Vagina (tissue), 2 donors: ENCODE measurements around the gene EIF2D.

ENCODE experiments used
- CTCF ChIP-seq, 3 experiments: fragments of 450-650 bp in 2 of 3; fragments of 200-600 bp in 1 of 3; sonication (generic) in 1 of 3; IDR thresholded peaks; one replicate each; pipeline ENCODE4 v1.5.1; 2017 to 2019; ENCODE audit warnings: antibody characterized with exemption in 3 of 3, mild to moderate bottlenecking in 2 of 3, moderate library complexity in 2 of 3
- POLR2A ChIP-seq, 2 donors: fragments of 450-650 bp; IDR thresholded peaks; one replicate each; pipeline ENCODE4 v1.6.1; 2017; ENCODE audit warnings: antibody characterized with exemption in 2 of 2, mild to moderate bottlenecking in 2 of 2, moderate library complexity in 2 of 2

DNA sequence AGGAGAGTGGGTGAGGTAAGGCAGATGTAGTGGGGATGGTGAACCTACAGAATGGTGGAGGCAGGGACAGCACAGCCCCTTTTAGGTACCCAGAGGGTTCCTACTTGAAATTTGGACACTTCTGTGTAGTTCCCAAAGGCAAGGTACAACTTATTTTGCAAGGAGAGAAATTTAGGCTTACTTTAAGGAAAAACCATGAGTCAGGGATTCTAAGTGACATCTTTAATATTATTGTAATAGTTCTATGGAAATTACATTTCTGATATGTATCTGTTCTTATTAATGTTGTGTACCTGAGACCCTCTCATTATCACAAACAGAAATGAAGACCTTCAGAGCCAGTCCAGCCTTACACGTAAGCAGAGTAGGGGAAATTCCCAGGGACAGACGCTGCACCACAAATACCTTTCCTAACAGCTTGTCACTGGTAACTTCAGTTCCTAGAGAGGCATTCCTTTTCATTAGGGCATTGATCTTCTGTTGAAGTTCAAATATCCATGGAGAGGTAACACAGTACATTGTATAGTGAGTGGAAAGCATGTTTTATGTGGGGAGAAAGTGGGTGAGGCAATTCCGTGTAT lies 30.9 kb upstream of the EIF2D start:
- TF ChIP-seq CTCF (IDR thresholded peaks at IDR 0.05) (no peak), POLR2A (IDR thresholded peaks at IDR 0.05) (no peak)
